ENCODE data around the gene CLTRN.

Gene CLTRN

DNA sequence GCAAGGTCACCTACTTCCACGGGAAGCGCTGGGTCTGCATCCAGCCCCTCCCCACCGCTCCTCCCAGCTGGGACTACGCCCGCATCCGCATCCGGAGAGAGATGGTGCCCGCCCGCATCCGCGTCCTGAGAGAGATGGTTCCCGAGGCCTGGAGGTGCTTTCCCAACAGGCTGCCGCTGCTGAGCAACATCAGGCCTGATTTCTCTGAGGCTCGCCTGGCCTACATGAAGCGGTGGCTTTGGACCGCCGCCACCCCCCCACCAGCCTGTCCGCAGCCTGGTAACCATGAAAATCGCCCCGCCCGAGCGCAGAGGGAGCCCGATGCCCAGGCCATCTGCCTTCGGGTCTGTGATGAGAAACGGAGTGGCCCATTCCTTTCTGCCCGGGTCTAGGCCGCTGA lies 18.1 kb downstream of the CLTRN start:
- DNase-seq (ENCODE audit: low read depth): no peak
- H3K4me3 ChIP-seq (ENCODE audit: low read length): no peak overlapping the region
- TF ChIP-seq, protein P1, sequence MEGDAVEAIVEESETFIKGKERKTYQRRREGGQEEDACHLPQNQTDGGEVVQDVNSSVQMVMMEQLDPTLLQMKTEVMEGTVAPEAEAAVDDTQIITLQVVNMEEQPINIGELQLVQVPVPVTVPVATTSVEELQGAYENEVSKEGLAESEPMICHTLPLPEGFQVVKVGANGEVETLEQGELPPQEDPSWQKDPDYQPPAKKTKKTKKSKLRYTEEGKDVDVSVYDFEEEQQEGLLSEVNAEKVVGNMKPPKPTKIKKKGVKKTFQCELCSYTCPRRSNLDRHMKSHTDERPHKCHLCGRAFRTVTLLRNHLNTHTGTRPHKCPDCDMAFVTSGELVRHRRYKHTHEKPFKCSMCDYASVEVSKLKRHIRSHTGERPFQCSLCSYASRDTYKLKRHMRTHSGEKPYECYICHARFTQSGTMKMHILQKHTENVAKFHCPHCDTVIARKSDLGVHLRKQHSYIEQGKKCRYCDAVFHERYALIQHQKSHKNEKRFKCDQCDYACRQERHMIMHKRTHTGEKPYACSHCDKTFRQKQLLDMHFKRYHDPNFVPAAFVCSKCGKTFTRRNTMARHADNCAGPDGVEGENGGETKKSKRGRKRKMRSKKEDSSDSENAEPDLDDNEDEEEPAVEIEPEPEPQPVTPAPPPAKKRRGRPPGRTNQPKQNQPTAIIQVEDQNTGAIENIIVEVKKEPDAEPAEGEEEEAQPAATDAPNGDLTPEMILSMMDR (conservative IDR thresholded peaks at IDR 0.05; ENCODE audit: low read depth, low read length): no peak

GRCh38 chrX:15646031-15646430 lies 18.6 kb downstream of the CLTRN start:
- no peak overlapping the region for H3K4me3 ChIP-seq (ENCODE audit: low read length)
- DNase-seq (ENCODE audit: low read depth): no peak
- TF ChIP-seq, protein P1 (conservative IDR thresholded peaks at IDR 0.05; ENCODE audit: low read depth, low read length): no peak

- H3K4me3 ChIP-seq (ENCODE audit: low read length): no peak overlapping the region
- no peak for DNase-seq (ENCODE audit: low read depth)
- TF ChIP-seq, protein P1 (conservative IDR thresholded peaks at IDR 0.05; ENCODE audit: low read depth, low read length): no peak
Measured at GRCh38 chrX:15645266-15645665, 19.3 kb downstream of the CLTRN start.

DNA sequence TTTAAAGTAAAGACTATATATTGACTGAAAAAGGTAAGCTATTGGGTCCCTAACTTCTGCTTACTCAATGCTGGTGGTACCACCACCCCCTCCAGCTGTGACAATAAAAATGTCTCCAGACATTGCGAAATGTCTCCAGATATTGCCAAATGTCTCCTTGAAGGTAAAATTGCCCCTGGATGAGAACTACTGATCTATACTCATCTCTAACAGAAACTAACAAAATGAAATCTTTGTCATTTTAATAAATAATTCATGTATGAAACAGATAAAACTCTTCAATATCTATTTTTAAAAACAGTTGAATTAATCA lies 20.1 kb downstream of the CLTRN start:
- H3K4me3 ChIP-seq (ENCODE audit: low read length): no peak overlapping the region
- TF ChIP-seq, protein P1 (conservative IDR thresholded peaks at IDR 0.05; ENCODE audit: low read depth, low read length): no peak

DNA sequence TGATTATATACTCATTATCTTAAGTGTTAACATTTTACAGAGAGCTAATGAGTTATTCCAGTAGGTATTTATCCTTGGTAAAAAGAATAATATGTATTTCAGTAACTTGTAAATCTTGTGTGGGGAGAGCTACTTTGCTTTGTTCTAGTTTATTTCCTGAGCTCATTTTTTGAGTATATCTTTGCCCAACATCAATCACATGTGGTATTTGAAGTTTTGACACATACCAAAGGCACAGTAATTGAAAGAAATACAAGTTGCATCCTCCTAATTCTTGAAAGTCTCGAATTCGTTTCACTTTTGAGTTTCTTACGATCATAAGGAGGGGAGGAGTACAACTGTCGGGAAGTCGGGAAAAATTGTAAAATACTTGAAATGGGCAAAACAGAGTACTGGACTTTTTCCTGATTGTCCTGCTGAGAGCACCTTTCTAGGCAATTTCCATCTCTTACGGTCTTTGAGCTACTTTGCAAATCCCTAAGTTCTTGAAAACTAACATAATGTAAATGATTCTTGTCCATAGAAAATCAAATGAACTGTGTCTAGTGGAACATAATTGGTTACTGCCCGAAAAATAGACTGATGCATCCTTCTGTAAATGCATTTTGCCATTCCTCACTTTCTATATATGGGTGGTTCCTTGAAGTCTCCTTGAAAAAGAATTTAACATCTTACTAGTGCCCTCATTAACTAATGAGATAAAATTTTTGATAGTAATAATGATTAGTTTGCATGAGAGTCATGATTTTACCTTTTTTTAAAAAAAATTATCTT lies 20.6 kb downstream of the CLTRN start:
- H3K4me3 ChIP-seq (ENCODE audit: low read length): no peak overlapping the region
- no peak for DNase-seq (ENCODE audit: low read depth)
- TF ChIP-seq, protein P1 (conservative IDR thresholded peaks at IDR 0.05; ENCODE audit: low read depth, low read length): no peak

More for the DNA sequence above, 20.1 kb downstream of the CLTRN start:
- DNase-seq (ENCODE audit: low read depth): no peak

DNA sequence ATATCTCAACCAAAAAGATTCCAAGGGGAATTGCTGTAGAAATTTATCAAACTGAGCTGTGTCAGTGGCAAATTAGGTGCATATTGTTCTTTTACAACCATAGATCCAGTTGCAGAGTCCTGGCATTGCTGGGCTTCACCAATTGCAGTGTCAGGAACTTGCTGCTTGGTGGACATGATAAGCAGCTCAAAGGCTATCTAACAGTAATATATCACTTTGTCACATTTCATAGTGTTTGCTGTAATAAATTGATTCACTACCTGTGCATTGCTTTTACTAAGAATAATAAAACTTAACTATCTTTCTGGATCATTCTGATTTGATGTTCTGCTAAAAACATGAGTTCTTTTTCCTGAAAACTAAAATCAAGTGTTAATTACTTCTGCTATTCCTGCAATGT lies 33.0 kb downstream of the CLTRN start:
- no peak overlapping the region for H3K4me3 ChIP-seq (ENCODE audit: low read length)
- DNase-seq (ENCODE audit: low read depth): no peak
- TF ChIP-seq, protein P1 (conservative IDR thresholded peaks at IDR 0.05; ENCODE audit: low read depth, low read length): no peak

DNA sequence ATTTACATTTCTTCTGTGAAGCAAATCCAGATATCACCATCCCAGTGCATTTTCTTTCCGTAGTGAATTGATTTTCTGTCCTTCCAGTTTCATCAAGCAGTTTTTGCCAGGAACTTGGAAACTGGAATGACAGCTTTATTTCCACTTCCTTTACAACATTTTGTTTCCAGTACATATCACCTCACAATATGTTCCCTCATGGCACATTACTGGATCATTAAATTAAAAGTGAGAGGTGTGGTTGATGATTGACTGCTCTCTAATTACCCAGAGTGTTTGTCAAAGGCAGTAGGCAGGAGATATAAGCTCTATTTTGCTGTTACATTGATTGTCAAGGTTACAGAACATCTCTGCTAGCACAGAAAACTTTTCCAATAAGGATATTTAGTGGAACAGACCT lies 41.6 kb downstream of the CLTRN start:
- DNase-seq (ENCODE audit: low read depth): no peak
- TF ChIP-seq, protein P1 (conservative IDR thresholded peaks at IDR 0.05; ENCODE audit: low read depth, low read length): no peak

More for the DNA sequence above, 41.6 kb downstream of the CLTRN start:
- no peak overlapping the region for H3K4me3 ChIP-seq (ENCODE audit: low read length)
